DND-41 (cell line): ENCODE data around the gene NDUFV2.
"Not testable (repeated sequence)": the region's sequence is repeated elsewhere in the genome, so short reads cannot be mapped to it uniquely, and the experiment has no call there.

Source experiments
- EZH2 ChIP-seq: IDR thresholded peaks from 3 replicates; pipeline ENCODE4 v1.6.1; 2012; ENCODE audit warnings: borderline replicate concordance, low read depth, mild to moderate bottlenecking, moderate library complexity, low read length, inconsistent platforms; ENCODE audit not compliant: severe bottlenecking
- TF ChIP-seq, protein P1 (sequence below): IDR thresholded peaks from 2 replicates; pipeline ENCODE4 v1.5.1; 2012; ENCODE audit warnings: borderline replicate concordance, low read length, moderate library complexity, mild to moderate bottlenecking; ENCODE audit not compliant: poor library complexity, severe bottlenecking; ENCODE audit errors: extremely low read depth

DNA sequence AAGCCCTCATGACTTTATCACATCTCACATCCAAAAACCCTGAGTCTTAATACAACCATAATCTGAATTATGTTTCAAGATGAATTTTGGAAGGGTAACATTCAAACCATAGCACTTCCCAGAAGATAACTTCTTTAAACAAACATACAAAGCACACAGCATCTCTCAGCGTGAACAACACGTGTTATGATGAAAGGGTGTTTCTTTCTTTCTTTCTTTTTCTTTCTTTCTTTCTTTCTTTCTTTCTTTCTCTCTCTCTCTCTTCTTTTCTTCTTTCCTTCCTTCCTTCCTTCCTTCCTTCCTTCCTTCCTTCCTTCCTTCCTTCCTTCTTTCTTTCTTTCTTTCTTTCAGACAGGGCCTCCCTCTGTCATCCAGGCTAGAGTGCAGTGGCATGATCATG is 13.8 kb upstream of the NDUFV2 start:
- TF ChIP-seq, protein P1, sequence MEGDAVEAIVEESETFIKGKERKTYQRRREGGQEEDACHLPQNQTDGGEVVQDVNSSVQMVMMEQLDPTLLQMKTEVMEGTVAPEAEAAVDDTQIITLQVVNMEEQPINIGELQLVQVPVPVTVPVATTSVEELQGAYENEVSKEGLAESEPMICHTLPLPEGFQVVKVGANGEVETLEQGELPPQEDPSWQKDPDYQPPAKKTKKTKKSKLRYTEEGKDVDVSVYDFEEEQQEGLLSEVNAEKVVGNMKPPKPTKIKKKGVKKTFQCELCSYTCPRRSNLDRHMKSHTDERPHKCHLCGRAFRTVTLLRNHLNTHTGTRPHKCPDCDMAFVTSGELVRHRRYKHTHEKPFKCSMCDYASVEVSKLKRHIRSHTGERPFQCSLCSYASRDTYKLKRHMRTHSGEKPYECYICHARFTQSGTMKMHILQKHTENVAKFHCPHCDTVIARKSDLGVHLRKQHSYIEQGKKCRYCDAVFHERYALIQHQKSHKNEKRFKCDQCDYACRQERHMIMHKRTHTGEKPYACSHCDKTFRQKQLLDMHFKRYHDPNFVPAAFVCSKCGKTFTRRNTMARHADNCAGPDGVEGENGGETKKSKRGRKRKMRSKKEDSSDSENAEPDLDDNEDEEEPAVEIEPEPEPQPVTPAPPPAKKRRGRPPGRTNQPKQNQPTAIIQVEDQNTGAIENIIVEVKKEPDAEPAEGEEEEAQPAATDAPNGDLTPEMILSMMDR, result not testable (repeated sequence)
- TF ChIP-seq EZH2, result not testable (repeated sequence)
